ENCODE results near the gene ZFHX3.

ZFHX3 gene

DNA sequence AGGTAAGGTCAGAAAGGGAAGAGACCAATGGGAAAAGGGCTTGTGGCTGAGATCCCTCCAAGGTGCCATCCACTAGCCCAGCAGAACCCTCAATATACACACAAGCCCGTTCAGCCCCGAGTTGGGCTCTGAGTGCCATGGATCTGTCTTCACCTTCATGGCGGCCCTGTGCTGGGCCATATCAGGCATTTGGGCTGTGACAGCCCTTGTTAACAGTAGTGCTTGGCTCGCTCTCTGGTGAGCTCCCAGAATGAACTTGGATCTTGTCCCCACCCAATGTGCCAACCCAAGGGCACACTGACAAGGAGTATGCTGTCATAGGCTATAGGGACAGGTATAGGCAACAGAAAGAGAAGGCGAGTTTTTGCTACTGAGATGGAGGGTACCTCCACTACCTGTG is 182.7 kb downstream of the ZFHX3 start:
- DNase-seq = no peak

DNA sequence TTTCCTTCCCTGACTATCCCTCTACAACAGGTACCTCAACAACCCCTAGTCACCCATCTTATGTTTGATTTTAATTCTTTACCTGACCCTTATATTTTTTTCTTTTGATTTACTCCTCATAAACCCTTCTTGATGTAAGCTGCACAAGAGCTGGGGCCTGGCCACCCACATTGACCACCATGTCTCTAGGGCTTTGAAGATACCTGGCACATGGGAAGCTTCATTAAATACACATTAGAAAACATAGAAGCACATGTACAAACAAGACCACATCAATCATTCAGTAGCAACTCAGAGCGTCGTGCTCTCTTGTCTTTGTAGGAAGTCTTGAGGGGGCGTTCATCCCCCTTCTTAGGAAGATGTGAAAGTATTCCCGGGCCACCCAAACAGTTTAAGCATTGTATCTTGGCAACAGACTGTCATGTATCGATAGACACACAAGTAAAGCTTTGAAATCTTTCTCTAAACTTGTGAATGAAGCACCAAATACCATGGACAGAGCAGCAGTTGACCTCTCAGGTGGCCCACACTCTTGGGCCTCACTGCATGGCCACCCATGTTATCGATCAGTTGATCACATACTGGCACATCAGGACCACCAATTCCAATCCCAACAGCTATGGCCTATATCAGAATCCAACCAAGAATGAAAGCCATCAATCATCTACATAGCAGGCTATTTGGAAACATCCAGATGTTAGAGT is 183.6 kb downstream of the ZFHX3 start:
- DNase-seq = no peak

DNA sequence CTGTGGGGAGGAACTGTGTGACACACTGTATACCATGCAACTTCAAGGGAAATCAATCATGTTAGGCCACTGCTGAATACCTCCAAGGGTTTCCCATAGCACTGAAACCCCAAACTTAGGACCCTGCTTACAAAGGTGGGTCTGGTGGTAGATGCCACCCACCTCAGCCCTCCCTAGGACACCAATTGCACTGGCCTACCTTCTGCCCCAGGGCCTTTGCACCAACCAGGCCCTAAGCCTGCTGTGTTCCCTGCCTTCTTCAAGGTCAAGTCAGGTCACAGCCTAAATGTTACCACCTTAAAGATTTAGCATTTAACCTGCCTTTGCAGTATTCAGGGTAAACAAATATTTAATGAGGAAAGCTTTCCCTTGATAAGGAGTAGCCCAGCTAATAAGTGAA is 185.8 kb downstream of the ZFHX3 start:
- no peak for DNase-seq

DNA sequence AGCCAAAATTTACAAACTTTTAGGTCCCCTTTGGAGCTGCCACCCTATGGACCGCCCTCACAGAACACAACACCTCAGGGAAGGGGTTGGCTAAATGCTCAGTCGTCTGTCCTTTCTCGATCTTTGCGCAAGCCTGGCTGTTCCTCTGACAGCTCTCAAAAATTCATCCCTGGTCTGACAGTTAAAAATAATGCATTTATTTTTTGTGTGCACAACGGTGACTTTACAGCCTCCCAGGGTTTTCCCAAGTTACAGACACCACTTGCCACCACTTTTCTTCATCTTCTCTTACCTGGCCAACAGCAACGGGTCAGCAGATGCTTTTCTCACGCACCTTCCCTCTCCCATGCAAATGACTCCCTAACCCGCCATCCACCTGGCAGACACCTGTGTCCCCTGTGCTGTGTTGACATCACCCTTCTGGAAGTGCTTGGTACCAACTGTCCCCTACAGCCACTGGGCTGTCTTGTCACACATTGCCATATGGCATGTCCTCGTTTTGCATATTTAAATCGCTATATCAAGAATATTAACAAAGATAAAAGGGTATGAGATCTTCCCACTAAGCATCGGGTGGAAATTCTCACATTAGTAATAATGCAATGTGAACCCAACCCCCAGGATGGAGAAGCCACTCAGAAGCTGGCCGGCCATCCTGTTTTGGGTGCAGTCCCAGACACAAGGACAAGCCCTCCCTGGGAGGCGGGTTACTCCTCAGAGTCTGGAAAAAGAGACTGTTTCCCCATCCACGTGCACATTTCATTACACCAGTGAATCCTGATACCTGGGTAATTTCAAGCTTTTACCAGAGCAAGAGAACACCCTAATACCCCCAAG is 187.0 kb downstream of the ZFHX3 start:
- DNase-seq = no peak

DNA sequence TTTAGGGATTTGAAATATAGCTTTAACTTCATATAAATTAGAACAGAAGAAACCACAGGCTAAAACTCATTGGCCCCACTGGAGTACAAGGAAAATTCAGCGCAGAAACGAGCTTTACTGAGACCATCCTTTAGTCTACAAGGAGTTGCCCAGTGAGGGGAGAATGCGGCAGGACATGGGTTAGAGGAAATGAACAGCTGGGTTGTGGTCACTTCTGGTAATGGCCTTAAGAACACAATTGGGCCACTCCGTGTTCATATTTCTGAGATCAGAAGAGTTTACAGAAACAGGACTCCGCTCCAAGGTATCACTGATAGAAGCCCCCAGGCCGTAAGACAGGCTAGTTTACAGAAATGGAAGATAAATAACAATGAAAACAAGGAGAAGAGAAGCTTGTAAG is 188.3 kb downstream of the ZFHX3 start:
- no peak for DNase-seq

DNA sequence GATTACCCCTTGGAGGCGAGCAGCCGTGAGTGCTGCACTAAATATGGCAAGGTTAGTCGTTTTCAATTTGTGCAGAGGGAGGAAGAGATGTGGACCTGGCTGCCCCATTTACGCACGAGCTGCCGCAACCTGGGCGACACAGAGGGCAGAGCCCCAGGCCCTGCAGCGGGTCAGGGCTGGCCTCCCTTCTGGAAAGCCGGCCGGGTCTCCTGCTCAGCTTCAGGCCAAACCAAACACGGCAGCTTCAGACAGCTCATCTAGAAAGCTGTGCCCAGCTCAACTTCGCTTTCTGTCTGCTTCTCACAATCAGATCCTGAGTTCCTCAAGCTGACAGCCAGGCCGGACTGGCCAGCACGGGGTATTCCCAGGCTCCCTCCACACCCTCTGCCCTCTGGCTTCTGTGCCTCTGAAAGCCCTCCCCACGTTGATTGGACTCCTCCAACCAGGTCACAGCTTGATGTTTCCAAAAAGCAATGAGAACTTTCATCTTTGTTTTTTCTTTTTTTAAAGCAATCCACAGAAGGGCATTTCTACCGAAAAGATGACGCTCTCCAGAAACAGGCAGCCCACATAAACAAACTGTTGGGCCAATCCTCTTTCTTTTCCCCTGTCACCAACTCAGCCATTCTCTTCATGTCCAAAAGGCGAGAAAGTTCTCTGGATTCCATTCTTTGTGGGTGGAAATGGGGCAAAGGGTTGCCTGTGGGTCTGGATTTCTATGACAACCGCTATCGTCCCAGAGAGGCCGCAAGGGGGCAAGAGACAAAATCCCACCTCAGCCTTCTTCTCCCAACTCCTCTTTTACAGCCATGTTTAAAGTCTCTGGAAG is 189.0 kb downstream of the ZFHX3 start:
- DNase-seq = no peak

DNA sequence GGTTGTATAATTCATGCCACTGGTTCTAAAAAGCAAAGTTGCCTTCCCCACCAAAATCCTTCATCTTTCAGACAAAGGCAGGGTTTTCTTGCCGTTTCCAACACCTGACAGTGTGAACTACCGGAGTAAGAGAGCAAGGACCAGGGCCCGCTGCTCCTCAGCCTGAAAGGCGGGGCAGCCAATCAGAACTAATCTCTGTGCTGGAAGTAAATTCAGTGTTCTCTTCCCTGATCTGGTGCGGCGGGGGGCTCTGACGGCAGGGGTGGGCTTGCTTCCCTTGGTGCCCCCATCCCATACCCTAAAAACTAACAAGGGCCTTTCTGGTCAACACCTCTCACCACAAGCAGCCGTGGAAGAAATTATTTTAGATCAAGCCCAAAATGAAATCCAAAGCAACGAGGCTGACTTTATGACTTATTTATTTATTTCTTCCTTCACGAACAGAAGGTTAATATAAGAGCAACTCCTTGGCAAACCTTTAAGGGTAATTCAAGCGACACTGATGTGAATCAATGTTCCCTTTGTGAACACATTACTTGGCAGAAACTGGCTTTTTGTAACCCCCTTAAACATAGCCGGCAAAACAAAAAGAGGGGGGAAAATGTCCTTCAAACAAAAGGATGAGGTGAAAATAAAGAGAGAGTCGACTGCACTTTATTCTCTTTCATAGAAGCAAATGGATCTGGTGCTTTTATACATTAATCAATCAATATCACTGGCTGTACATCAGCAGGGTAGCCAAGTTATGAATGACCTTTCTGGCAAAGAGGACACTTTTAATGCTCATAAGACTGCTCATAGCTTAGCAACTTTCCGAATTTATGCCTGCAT is 189.9 kb downstream of the ZFHX3 start:
- no peak for DNase-seq

DNA sequence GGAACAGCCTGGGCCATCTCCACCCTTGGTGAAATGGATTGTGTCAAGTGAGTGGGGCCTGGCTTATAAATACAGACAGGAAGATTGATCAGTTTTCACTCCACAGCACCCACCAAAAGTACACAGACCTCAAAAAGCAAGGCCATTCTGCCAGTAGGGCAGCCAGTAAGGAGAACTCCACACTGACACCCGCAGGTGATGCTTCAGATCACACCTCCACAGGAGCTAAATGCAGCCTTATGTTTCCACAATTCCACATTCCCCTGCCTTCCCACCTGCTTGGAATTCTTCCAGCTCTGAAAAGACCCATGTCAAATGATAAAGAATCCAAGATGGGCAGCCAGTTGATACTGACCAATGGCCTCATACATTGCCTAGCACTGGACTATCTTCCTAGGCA is 191.1 kb downstream of the ZFHX3 start:
- DNase-seq = no peak

DNA sequence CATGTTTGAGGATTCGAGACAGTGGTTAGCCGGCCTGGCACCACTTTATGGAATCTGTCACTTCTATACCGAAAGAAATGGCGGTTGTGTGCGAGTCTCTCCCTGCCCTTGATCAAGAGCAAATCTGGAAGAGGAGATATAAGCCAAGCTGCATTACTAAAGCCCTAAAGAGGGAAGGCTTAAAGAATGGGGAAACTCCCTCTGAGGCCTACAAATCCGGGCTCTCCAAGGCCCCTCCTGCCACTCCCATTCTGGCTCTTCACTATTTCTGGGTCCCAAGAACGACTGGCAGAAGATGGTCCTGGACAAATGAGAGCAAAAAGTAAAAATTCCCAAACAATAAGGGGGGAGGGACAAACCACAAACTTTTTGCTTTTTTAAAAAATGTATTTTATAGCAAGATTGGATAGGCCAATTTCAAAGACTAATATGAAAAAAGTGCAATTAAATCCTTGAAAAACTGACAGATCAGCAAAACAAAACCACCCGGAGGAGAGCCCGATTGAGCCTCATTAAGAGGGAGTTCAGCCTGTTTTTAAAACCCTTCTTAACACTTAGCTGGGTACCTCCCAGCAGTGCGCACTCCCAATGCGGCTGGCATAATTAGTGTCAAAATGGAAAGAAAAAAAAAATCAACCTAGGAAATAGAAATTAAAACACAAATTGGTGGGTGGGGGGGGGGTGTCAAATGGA is 193.5 kb downstream of the ZFHX3 start:
- DNase-seq = no peak

DNA sequence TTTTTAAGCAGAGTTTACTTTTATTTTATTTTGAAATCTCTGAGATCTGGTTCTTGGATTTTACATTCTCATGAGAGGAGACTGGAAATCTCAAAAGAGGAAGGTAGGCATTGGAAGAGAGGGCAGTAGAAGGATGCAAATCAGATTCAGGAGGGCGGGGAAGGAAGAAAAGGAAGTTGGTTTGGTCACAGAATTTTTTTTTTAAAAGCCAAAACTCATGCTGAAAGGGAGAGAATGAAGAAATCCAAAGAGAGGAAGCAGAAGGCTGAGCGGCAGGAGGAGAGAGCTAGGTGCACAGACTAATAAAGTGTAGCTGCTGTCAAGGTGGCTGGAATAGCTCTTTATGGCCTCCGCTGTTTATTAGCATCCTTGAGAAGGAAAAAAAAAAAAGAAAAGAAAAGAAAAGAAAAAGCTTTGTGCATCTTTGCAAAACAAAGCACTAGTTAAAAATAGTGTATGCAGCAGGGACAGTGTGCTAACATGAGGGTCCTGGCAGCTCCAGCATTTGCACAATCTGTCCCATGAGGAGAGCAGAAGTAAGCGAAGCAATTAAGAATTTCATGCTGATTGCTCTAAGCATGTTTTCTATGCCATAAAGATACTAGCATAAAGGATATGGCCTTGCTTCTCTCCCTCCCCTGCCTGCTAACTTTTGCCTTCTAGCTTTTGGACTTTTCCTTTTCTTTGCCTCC is 194.2 kb downstream of the ZFHX3 start:
- DNase-seq = no peak

DNA sequence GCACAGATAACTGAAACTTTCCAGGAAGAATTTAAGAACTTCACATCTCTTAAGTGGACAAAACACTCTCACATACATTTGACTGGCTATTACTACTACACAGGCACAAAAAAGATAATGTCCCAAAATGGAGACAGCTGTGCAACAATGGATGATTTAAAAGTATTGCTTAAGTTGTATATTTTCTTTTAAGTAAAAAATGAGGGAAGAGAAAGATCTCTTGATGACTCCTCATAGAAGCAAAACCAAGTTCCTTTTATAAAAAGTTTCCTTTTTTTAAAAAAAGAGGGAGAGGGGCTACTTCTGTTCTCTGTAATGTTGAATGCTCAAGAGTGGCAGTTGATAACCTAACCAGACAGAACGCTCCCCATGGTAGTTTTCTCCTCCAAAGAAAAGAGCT is 195.5 kb downstream of the ZFHX3 start:
- DNase-seq = no peak

DNA sequence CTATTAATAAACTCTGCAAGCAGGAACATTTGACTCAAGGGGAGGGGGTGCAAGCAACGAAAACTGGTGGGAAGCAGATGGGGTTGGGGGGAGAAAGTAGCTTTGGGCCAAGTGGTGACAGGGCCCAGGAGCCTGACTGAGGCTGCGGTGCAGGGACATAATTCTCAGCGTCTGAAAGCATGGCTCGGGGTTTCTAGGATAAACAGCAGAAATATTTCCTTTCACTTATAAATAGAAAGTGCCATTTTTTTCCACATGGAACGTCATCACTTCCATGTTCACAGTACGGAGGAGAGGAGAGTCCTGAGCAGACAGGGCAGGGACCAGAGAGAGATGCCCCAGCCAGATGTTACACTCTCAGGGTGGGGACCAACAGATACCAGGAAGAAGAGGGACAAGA is 197.1 kb downstream of the ZFHX3 start:
- no peak for DNase-seq

DNA sequence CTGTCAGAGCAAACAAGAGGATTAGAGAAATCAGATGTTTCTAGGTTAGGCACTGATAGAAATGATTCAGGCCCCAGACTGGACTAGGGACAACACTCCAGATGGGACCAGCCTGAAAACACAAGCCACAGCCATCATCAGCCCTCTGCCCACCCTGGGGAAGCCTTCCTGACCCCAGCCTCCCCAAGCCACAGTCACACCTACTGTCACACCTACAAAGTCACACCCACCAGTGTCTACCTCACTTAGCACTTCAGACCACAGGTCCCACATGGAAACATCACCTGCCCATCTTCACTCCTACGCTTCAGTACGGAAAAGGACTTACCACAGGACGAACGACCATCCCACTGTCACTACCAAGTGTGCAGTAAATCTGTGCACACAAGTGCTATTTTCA is 197.9 kb downstream of the ZFHX3 start:
- DNase-seq = no peak

DNA sequence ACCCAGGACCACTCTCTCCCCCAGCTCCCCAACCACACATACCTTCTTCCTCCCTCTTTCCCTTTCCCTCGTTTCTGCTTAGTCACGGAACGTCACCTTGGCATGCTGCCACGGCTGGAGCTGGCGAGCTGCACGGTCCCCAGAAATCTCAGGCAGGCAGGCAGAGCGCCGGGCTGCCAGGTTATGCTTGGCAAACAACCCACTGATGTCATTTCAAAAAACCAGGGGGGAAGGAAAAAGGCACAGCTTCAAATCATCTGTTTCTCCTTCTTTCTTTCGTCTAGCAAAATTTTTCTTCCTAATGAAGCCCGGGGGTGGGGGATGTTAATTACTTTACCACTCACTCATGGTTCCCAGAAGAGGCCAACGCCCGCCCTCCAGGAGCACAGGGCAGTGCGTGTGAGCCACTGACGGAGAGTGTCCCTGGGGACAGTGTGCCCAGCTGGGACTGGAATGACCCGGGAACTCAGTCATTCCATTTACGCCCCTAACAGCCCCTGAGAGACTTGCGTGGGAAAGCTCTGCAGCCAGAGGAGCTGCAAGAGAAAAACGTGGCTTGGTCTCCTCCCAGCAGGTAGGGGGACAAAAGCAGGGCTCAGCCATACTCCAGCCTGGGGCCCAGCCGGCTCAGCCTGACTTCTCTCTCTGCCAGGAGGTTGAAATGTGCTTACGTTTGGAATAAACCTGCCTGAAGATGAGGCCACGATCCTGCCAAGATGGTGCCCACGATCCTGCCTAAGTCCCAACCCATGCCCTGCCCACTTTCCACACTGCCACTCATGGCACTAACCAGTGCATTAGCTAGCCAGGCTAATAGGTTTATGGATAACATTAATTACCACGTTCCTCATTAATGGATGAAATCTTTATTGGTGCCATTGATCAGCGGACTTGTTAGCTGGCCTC is 198.9 kb downstream of the ZFHX3 start:
- no peak for DNase-seq

DNA sequence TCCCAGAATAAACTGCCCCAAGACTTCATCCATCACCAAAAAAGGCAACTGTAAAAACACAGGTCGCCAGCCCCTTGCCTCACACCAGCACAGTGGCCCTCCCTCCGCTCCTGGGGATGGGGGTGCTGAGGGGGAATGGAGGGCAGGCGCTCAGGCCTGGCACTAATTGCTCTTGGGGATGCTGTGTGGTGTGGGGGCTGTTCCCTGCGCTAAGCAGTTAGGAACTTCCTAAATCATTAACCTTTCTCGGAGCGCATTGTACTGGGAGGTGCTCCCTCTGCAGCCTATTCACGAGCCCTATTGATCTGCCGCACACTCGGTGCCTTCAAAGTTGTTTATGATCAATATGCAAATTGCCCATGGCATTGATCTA is 199.9 kb downstream of the ZFHX3 start:
- DNase-seq = no peak

DNA sequence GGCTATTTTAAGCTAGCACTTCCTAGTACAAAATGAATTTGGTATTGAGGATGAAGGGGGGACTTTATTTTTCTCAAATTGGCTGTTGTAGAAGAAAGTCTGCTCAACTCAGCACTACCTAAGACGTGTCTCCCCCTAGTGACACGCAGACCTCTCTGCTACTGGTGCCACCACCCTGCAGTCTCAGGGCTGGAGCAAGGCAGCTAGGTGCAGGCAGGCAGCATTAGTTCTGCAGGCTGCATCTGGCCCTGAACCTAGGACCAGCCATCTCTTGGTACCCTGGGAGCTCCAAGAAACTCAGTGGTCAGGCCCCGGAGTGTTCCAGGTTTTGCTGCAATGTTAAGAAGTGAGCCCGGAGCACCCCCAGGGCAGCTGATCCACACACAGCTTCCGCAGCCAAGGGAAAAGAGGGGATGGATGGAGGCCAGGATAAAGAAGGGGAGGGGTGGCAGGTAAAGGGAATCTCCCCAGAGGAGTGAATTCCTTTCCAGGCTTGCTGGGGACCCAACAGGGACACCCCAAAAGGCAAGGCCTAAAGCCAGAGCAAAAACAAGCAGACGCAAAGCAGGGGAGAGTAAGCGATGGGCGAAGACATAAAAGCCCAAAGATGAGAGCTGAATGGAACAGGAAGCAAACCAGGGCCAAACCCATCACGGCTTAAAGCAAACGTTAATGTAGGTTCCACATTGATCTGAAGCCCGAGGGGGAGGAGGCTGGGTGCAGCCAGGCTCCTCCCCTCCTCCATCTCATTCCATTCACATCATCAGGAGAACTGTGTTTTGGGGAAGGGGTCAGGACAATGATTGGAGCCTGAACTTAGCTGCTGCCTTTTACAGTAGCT is 200.5 kb downstream of the ZFHX3 start:
- DNase-seq = no peak

DNA sequence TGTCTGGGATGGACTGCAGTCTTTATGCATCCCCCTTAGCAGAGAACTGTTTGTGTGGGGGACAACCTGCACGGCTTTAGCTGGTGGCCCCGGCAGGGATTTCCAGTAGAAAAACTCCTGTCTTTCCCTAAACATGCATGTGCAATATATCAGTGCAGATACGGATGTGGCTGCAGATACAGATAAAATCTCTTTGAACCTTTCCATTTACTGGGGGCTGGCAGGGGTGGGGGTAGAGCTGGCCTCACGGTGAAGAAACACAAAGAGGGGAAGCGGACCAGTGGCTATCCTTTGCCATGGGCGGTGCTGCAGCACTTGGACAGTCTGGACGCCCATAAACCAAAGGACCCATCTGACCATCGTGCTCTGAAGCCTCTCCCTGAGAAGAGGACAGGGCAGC is 201.3 kb downstream of the ZFHX3 start:
- no peak for DNase-seq

DNA sequence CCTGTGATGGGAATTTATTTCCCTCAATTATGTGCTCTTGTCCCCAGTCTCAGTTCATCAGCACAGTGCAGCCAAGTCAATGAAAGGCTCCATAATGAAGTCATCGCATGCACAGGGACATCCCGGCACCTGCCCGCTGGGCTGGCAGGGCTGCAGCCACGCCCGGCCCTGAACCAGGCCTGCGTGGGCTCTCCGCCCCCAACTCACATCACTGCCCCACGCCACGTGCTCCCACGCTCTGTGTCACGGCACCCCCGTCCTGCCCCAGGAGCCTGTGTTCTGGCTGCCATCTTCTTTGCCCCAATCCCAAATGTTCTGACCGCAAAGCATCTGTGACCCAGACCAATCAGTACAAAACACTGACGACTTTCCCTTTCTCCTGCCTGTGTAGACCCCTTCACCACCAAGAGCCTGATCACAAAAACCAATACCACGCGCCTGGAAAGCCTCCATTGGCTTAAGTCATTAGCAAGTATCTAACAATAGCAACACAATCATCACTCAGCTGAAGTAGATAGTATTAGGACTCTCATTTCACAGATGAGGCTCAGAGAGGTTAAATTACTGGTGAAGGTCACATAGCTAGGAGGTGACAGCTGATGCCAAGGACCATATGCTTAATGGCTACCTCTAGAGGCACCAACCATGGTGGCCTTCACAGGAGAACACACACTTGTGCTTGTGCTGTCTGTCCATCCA is 202.5 kb downstream of the ZFHX3 start:
- DNase-seq = no peak
